PC-9 (cell line): ENCODE measurements around the gene SIGLEC9.

Source experiments
- EZH2 ChIP-seq: fragments of 200-600 bp; sonication (generic); IDR thresholded peaks from 2 replicates; pipeline ENCODE4 v1.8.0; 2017; ENCODE audit warnings: antibody characterized with exemption, low read depth
- TF ChIP-seq, protein P1 (sequence below): fragments of 200-600 bp; sonication (generic); conservative IDR thresholded peaks from 2 replicates; pipeline ENCODE4 v1.6.1; 2017; ENCODE audit warnings: mixed run types, antibody characterized with exemption, mild to moderate bottlenecking, moderate library complexity

DNA sequence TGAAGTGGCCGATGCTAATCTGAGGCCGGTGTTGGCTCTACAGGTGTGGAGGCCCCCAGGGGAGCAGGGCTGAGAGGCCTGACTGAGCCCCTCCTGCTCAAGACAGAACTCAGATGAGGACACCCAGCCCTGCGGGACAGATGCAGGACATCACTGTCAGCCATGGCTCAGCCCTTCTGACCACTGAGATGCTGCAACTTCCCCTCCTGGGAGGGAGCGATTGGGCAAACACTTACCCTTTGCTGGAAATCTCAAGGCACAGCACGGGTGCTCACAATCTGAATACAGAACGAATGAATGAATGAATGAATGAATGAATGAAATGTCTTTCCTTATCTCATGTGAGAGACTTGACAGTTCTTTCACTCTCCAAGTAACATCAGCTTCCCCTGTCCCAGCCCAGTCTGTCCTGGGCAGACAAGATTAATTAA is 13.9 kb downstream of the SIGLEC9 start:
- TF ChIP-seq, protein P1, sequence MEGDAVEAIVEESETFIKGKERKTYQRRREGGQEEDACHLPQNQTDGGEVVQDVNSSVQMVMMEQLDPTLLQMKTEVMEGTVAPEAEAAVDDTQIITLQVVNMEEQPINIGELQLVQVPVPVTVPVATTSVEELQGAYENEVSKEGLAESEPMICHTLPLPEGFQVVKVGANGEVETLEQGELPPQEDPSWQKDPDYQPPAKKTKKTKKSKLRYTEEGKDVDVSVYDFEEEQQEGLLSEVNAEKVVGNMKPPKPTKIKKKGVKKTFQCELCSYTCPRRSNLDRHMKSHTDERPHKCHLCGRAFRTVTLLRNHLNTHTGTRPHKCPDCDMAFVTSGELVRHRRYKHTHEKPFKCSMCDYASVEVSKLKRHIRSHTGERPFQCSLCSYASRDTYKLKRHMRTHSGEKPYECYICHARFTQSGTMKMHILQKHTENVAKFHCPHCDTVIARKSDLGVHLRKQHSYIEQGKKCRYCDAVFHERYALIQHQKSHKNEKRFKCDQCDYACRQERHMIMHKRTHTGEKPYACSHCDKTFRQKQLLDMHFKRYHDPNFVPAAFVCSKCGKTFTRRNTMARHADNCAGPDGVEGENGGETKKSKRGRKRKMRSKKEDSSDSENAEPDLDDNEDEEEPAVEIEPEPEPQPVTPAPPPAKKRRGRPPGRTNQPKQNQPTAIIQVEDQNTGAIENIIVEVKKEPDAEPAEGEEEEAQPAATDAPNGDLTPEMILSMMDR, result no peak
- no peak for TF ChIP-seq EZH2
